Measurements from ENCODE around the gene RTP5.
"Not testable (repeated sequence)": the region's sequence is repeated elsewhere in the genome, so short reads cannot be mapped to it uniquely, and the experiment has no call there.

The RTP5 gene

DNA sequence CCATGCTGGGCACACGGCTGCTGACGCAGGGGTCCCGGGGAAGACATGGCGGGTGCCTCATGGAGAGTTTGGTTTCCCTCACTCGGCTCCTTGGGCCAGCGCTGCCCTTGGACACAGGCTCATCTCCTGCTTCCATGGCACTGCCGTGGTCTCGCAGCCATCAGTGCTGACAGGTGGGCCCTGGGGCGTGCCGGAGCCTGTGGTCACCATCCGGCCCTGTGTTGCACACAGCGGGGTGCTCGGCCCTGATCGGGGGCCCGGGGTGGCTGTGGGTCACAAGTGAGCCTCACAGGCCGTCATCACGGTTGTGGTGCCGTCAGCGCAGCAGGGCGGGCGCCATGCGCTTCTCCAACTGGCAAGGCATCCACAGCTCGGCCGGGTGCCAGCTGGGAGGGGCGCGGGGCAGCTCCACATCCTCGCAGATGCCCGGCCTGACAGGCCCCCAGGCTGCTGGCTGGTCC, 582 bp downstream of the RTP5 start:
- in situ Hi-C loops (cut with MboI; ENCODE audit: low sequenced_read_pairs) = no loop called here

DNA sequence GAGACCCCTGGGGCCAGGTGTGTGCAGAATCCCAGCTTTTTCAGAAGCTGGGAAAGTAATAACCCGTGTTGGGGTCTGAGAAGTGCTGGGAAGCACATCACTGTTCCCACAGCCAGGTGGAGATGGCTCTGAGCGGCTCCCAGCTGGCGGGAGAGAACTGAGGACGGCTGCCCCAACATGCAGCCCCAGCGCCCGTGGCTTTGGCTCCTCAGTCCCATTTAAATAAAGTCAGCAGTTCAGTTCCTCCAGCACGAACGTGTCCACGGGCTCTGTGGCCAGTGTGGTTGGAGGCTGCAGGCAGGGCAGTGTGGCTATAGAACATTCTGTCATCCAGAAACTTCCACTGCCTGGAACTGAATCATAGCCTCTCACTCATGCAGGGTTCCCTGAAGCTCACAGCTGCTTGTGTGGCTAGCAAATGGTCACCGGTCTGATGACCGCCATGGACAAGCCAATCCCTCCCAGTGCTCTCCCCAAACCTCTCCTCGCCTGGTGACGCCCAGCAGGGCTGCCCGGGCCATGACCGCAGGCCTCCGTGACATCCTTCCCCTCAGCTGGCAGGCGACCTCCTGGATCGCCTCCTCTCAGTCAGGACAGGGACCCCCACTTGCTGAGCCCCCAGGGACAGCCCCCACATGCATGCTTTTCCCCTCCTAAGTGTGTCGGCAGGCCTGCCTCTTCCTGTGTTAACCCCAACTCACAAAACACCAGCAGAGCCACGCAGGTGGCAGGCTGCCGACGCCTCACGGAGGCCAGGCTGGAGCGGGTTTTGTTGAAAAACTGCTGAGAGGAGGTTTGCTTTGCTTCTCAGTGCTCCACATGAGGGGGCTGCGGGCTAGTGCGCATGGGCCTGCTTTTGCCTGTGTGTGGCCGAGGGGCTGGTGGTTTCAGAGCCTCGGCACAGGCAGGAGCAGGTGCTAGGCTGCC, 1.3 kb downstream of the RTP5 start:
- in situ Hi-C loops (cut with MboI; ENCODE audit: low sequenced_read_pairs) = no loop called here

DNA sequence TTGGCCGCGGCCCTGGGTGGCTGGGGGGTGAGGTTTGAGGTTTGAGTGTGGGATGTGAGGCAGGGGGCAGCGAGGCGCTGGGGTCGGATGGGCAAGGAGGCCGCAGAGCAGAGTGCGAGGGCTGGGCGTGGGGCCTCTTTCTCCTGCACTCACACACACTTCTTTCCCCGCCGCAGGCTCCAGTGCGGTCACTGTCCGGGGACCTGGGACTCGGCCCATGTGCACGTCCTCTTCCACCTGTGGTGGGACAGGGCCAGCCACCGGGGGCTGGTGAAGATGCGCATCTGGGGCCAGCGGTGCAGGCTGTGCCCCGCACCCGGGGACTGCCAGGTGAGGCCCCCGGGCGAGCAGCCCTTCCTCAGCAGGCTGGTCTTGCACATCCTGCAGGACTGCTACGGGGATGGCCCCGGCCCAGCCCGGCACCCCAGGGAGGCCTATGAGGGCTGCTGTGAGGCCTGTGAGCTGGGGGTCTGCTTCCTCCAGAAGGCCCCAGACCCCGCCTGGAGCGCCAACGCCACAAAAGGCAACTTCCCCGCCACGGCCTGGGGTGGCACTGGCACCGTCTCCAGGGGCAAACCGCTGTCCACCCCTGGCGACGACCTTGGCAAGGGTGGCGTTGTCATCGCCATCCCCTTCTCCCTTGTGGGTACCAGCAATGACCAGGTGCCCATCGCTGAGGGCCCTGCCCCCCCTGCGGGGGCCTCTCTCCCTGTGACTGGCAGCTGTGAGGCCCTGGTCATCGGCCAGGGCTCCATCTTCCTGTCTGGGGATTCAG, 2.2 kb downstream of the RTP5 start:
- in situ Hi-C loops (cut with MboI; ENCODE audit: low sequenced_read_pairs) = no loop called here

DNA sequence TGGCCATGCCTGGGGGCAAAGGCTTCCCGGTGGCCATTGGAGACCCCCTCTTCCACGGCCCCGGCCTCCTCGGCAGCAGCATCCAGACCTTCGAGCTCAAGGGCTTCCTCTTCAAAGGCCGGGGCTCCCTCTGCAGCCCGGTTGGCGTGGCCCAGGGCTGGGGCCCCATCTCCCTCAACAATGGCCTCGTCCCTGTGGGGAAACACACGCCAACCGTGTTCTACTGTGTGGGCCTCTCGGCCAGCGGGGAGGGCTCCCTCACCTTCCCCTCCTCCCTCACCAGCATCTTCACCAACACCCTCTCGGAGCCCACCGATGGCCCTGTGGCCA, 2.7 kb downstream of the RTP5 start:
- in situ Hi-C loops (cut with MboI; ENCODE audit: low sequenced_read_pairs) = no loop called here

DNA sequence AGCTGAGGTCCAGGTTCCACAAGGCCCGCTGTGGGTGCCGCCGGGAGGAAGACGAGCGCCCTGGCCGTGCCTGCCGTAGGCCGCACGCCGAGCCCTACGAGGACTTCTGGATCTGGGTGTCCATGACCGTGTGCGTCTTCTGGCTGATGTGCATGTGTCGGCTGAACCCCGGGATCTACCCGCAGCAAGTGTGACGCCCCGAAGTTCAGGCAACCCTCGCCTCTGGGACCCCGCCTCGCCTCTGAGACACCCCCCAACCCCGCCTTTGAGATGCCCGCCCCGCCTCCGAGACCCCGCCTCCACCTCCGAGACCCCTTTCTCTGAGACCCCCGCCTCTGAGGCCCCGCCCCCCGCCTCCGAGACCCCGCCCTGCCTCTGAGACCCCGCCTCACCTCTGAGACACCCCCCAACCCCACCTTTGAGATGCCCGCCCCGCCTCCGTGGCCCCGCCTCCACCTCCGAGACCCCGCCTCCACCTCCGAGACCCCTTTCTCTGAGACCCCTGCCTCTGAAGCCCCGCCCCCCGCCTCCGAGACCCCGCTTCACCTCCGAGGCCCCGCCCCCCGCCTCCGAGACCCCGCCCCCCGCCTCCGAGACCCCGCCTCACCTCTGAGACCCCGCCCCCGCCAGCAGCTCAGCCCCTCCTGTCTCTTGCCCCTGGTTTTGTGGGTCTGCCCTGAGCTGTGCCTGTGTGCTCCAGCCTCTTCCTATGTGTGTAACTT, 3.7 kb downstream of the RTP5 start:
- in situ Hi-C loops (cut with MboI; ENCODE audit: low sequenced_read_pairs) = no loop called here

DNA sequence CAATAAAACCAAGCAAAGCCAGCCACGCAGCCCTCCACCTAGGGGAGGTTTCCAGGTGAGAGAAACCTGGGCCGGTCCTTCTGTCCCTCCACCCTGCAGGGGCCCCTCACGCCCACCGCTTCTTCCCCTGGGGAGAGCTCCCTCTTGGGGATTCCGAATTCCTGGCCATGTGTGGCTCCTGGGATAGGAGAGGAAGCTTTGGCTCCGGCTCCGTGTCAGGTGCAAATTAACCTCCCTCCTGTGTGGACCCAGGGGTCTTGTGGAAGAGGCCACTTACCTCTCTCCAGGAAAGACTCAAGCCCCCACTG, 4.2 kb downstream of the RTP5 start:
- in situ Hi-C loops (cut with MboI; ENCODE audit: low sequenced_read_pairs) = no loop called here

DNA sequence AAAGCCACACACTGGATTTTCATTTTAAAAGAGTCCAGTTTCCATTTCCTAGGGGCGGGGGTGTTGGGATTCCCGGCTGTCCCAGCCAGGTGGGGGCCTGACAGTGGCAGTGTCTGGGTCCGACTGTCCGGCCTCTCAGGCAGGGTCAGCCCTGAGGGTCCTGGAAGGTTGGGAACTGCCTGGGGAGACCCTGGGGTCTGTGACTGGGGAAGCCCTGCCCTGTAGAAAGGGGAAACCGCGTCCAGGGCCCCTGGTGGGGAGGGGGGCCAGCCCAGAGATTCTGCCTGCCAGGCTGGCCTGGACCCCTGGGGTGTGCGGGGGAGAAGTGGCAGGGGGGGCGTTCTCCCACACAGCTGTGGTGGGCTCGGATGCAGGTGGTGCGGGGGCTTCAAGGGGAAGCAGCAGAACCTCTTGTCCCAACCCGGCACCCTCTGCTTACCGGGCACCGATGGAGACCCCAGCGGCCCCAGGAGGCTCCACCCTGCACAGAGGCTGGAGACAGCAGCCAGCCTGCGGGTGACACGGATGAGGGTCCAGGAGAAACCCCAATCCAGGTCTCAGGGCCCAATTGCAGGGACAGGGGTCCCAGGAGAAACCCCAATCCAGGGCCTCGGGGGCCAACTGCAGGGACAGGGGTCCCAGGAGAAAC, 4.9 kb downstream of the RTP5 start:
- in situ Hi-C loops (cut with MboI; ENCODE audit: low sequenced_read_pairs) = no loop called here

DNA sequence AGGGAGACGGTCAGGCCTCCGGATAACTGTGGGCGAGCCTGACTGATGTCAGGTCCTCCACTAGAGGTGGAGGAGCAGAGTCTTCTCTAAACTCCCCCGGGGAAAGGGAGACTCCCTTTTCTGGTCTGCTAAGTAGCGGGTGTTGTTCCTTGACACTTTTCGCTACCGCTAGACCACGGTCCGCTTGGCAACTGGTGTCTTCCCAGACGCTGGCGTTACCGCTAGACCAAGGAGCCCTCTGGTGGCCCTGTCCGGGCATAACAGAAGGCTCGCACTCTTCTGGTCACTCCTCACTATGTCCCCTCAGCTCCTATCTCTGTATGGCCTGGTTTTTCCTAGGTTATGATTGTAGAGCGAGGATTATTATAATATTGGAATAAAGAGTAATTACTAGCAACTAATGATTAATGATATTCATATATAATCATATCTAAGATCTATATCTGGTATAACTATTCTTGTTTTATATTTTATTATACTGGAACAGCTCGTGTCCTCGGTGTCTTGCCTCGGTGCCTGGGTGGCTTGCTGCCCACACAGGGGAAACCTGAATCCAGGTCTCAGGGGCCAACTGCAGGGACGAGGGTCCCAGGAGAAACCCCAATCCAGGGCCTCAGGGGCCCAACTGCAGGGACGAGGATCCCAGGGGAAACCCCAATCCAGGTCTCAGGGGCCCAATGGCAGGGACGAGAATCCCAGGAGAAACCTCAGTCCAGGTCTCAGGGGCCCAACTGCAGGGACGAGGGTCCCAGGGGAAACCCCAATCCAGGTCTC, 6.4 kb downstream of the RTP5 start:
- in situ Hi-C loops (cut with MboI; ENCODE audit: low sequenced_read_pairs) = not testable (repeated sequence)

DNA sequence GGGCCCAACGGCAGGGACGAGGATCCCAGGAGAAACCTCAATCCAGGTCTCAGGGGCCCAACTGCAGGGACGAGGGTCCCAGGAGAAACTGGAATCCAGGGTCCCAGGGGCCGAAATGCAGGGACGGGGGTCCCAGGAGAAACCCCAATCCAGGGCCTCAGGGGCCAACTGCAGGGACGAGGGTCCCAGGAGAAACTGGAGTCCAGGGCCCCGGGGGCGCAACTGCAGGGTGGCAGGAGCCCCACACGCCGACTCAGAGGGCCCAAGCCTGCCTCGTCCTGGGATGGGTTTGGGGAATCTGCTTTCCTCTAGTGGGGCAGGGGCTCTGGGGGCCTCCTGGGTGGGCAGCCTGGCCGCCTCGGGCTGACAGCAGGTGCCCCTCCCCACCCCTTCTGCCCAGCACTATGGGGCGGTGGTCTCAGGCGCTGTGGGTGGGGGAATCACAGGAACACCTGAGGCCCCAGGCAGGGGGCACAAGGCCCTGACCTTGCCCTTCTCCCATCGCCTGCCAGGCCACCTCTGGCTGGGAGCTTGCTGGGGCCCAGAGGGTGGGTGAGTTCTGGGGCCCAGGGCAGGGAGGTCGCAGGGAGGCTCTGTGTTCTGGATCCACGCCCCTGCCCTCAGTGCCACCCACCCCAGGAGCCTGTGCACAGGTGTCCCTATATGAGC, 7.1 kb downstream of the RTP5 start:
- in situ Hi-C loops (cut with MboI; ENCODE audit: low sequenced_read_pairs) = no loop called here

DNA sequence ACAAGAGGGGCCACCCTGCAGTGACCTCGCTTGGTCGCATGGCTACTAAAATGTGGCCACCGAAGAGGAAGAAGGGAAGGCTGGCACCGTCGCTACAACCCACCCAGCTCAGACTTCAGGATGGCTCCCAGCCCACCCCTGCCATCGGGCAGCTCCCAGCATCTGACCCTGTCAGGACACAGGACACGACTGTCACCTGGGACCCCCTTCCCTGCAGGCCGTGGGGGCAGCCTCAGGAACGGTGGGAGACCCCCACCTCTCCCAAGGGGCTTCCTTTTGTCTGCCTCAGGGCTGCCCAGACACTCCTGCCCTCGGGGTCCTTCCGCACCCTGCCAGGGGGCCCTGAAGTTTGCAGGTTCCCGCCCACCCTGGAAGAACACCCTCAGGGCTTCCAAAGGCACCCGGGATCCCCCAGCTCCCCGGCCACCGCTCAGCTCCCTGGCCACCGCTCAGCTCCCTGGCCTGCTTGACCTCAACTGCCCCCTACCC, 7.7 kb downstream of the RTP5 start:
- in situ Hi-C loops (cut with MboI; ENCODE audit: low sequenced_read_pairs) = no loop called here

DNA sequence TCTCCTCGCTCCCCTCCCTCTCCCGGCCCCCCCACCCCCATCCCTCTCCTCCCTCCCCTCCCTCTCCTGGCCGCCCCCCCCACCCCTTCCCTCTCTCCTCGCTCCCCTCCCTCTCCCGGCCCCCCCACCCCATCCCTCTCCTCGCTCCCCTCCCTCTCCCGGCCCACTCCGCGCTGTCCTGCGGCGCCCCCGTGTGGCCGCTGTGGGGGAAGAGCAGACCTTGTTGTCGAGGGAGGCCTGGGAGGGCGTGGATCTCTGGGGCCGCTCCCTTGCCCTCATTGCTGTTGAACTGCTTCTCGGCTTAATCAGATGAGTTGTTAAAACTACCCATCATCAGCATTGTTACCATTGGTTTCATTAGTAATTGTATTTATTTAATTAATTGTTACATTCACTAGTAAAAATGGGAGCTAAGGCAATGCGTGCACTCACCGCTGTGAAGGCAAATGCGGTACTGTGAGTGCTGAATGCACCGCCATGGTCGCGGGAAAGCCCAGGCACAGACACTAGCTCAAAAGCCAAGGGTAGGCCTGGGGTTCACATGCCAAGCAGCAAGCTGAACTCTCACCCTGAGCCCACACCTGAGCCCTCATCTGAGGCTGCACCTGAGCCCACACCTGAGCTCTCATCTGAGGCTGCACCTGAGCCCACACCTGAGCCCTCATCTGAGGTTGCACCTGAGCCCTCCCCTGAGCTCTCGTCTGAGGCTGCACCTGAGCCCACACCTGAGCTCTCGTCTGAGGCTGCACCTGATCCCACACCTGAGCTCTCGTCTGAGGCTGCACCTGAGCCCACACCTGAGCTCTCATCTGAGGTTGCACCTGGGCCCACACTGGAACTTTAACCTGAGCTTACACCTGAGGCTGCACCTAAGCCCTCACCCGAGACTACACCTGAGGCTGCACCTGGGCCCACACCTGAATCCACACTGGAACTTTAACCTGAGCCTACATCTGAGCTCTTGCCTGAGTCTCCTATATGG, 8.8 kb downstream of the RTP5 start:
- in situ Hi-C loops (cut with MboI; ENCODE audit: low sequenced_read_pairs) = no loop called here

DNA sequence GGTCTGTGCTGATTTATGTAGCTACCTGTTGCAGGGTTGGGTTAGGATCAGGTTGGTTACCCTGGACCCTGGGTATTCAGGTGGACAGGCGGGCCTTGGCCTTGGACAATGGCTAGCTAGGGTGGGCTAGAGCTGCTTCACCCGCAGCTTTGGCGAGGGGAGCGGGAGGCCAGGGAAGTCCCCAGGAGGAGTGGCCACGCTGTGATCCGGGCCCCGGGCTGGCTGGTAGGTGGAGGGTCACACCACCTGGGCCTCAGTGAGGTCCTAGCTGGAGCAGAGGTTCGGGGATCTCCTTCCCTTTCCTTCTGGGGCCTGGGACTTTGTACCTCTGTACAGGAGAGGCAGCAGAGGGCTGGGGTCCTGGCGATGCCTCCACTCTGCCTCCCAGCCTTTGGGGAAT, 9.8 kb downstream of the RTP5 start:
- in situ Hi-C loops (cut with MboI; ENCODE audit: low sequenced_read_pairs) = no loop called here

DNA sequence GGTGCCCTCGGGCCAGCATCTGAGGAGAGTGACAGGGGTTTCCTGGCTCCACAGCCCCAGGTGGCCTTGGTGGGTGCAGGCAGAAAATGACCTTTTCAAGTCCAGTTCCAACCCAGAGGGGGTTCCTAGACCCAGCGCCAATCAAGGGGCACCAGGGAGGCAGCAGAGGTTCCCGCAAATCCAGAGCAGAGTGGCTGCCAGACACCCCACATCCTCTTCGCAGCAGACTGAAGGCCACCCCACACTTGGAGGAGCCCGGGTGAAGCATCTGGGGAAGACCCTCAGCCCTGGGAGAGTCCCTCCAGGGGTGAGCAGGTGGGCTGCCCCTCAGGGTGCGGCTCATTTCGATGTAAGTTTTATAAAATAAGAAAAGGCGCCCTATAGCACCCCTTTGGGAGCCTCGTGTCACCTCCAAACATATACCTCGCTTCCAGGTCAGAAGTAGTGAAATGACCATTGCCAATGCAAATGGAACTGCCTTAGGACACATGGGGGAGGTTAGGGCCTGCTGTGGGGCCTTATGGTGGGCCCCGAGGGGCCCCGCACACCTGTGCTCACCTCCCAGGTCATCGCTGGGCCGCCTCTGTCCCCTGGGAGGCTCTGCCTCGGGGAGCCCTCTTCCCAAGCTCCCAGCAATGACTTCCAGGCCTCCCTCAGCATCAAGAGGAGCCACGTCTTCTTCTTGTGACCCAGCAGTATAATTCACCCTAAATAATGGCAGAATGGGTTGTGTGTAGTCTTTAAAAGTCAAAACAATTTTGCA, 11.0 kb downstream of the RTP5 start:
- in situ Hi-C loops (cut with MboI; ENCODE audit: low sequenced_read_pairs) = no loop called here

DNA sequence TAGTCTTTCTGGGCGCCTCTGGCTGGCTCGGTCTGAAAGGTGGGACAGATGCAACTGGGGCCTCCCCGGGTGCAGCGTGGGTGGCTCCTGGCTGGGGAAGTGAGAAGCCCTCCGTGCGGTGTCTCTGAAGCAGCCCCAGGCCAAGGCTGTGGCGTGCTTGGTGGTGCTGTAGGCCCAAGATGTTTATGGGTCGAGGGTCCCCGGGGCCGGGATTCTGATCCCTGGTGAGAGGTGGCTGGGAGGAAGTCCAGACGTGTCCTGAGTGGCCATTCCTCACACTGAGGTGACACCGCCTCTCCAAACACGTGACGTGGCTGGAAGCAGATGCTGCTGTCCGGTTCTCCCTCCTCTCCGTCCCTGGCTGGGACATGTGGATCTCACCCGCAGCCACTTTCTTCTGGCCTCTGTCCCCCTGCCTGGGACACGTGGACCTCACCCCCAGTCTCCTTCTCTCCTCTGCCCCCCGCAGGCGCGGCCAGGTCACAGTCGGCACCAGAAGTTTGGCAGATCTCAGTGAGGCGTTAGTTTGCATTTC, 12.6 kb downstream of the RTP5 start:
- in situ Hi-C loops (cut with MboI; ENCODE audit: low sequenced_read_pairs) = no loop called here

DNA sequence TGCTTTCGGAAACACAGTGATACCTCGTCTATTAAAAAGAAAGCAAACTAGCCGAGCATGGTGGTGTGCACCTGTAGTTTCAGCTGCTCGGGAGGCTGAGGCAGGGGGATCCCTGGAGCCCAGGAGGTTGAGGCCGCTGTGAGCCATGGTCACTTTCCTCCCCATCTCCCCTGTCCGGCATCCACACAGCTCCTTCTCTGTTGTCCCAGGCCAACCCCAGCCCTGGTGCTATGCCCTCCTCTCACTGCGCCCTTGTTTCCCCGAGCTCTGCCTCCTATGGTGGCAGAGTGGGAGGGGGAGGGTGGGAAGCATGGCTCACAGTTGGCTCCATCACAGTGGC, 15.4 kb downstream of the RTP5 start:
- in situ Hi-C loops (cut with MboI; ENCODE audit: low sequenced_read_pairs) = no loop called here

DNA sequence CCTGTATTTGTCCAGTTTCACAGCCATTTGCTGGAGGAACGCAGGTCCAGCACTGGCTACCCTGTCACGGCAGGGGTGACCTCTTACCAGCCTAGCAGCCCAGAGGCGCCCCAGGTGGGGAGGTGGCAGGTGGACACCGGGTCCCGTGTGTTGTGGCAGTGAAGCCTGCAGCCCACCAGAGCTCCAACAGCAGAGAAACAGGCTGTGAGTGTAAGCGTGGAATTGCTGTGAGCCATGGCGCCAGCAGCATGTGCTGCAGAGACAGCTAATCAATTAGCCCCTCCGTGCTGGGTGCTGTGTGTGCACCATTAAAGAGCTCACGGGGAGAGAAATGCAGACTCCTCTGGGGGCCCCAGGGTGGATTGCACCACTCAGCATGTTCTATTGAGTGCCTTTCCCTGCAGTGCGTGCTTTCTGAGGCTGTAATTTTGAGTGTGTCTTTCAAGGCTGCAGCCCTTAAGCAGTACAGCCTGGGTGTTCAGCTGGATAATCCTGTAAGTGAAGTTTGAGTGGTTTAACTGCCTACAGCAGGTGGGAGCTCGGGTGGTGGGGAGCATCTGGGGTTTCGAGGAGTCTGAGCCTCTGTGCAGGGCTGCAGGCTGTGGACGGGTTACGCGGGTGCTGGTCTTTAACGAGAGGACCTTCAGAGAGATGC, 15.9 kb downstream of the RTP5 start:
- in situ Hi-C loops (cut with MboI; ENCODE audit: low sequenced_read_pairs) = no loop called here

DNA sequence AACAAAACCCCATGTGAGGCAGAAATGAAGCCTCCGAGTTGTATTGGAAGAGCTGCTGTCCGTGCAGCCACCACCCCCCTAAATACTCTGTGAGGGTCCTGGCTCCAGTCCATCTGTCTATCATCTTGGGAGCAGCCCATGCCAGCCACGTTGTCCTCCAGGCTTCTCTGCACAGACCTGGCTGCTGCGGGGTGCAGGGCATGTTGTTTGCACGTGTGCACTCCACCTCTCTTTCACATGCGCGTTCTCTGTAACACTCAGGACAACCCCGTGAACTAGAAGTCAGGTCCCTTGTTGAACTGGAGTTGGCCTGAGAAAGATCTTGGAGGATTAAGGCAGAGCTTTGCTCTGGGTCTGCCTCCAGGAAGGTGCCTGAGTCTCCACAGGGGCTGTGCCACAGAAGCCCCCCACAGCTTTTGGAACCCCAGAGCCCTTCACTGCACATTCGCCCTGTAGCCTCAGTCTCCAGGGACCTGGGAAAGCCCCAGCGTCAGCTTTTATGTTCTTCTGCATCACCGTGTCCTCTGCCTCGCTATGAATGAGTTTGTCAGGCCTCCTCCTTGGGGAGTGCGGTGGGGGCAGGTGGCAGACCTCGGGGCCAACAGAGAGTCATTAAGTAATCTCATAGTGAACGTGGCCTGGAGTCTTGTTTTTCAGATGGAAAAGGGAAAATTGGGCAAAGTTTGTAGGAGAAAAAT, 16.6 kb downstream of the RTP5 start:
- in situ Hi-C loops (cut with MboI; ENCODE audit: low sequenced_read_pairs) = no loop called here

Measured in hTERT RPE-1 (cell line).